Measurements from ENCODE around the gene IL12RB2.

Gene IL12RB2

GRCh38 chr1:67404212-67404620, 96.5 kb downstream of the IL12RB2 start (continued):
- TF ChIP-seq, protein P1, sequence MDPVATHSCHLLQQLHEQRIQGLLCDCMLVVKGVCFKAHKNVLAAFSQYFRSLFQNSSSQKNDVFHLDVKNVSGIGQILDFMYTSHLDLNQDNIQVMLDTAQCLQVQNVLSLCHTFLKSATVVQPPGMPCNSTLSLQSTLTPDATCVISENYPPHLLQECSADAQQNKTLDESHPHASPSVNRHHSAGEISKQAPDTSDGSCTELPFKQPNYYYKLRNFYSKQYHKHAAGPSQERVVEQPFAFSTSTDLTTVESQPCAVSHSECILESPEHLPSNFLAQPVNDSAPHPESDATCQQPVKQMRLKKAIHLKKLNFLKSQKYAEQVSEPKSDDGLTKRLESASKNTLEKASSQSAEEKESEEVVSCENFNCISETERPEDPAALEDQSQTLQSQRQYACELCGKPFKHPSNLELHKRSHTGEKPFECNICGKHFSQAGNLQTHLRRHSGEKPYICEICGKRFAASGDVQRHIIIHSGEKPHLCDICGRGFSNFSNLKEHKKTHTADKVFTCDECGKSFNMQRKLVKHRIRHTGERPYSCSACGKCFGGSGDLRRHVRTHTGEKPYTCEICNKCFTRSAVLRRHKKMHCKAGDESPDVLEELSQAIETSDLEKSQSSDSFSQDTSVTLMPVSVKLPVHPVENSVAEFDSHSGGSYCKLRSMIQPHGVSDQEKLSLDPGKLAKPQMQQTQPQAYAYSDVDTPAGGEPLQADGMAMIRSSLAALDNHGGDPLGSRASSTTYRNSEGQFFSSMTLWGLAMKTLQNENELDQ (tag by site-specific recombination; IDR thresholded peaks at IDR 0.05; ENCODE audit: low read depth), result no peak

GRCh38 chr1:67405473-67406245, 98.0 kb downstream of the IL12RB2 start:
- Histone ChIP-seq H3K27ac (ENCODE audit: extremely low read depth, low read depth, low read length) (no peak overlapping the region), H3K4me3 (ENCODE audit: low read depth, low read length) (no peak overlapping the region), H3K36me3 (ENCODE audit: control insufficient read depth in 2 of 2, insufficient read depth in 1 of 2, low read length in 2 of 2) (peaks cover 0 to 38% of the 10 kb centered on the region in 2 experiments; a peak in 2 of 3 replicates), H3K4me1 (ENCODE audit: control insufficient read depth, insufficient read depth, low read length) (no peaks in the 10 kb centered on the region), H3K9me3 (ENCODE audit: control insufficient read depth, insufficient read depth, low read depth, low read length) (no peaks in the 10 kb centered on the region)
- ChIA-PET POLR2A (interaction anchor here (0.8 kb wide), 1 partner anchor 24 kb away, joined by 3 read pairs; the partner anchor contains the start of gene SERBP1), CTCF (interaction anchor here (1.2 kb wide), 1 partner anchor 94 kb away, joined by 3 read pairs; no protein-coding TSS in a partner anchor)
- TF ChIP-seq, protein P2, sequence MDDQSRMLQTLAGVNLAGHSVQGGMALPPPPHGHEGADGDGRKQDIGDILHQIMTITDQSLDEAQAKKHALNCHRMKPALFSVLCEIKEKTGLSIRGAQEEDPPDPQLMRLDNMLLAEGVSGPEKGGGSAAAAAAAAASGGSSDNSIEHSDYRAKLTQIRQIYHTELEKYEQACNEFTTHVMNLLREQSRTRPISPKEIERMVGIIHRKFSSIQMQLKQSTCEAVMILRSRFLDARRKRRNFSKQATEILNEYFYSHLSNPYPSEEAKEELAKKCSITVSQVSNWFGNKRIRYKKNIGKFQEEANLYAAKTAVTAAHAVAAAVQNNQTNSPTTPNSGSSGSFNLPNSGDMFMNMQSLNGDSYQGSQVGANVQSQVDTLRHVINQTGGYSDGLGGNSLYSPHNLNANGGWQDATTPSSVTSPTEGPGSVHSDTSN (CRISPR knock-in tag; IDR thresholded peaks at IDR 0.05), result no peak
- TF ChIP-seq PRDM6 (tag by site-specific recombination; IDR thresholded peaks at IDR 0.05) (peak; percentile 67), RBAK (tag by site-specific recombination; IDR thresholded peaks at IDR 0.05) (no peak), ZNF248 (tag by site-specific recombination; IDR thresholded peaks at IDR 0.05) (no peak)
- TF ChIP-seq, protein P3, sequence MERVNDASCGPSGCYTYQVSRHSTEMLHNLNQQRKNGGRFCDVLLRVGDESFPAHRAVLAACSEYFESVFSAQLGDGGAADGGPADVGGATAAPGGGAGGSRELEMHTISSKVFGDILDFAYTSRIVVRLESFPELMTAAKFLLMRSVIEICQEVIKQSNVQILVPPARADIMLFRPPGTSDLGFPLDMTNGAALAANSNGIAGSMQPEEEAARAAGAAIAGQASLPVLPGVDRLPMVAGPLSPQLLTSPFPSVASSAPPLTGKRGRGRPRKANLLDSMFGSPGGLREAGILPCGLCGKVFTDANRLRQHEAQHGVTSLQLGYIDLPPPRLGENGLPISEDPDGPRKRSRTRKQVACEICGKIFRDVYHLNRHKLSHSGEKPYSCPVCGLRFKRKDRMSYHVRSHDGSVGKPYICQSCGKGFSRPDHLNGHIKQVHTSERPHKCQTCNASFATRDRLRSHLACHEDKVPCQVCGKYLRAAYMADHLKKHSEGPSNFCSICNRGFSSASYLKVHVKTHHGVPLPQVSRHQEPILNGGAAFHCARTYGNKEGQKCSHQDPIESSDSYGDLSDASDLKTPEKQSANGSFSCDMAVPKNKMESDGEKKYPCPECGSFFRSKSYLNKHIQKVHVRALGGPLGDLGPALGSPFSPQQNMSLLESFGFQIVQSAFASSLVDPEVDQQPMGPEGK (tag by site-specific recombination; IDR thresholded peaks at IDR 0.05), result no peak

GRCh38 chr1:67407498-67407897, 99.8 kb downstream of the IL12RB2 start:
- H3K4me1 ChIP-seq (ENCODE audit: control insufficient read depth, insufficient read depth, low read length), result no peaks in the 10 kb centered on the region
- H3K36me3 ChIP-seq (ENCODE audit: control insufficient read depth in 2 of 2, insufficient read depth in 1 of 2, low read length in 2 of 2), result peaks cover 9 to 54% of the 10 kb centered on the region in 2 experiments
- H3K4me3 ChIP-seq (ENCODE audit: low read depth, low read length), result no peak overlapping the region
- ChIA-PET CTCF (interaction anchor here (0.6 to 1.3 kb wide), 5 partner anchors 8 to 93 kb away, joined by 3 to 4 read pairs (median 3); no protein-coding TSS in a partner anchor), POLR2A (interaction anchor here (1.0 kb wide), 1 partner anchor 9 kb away, joined by 4 read pairs; no protein-coding TSS in a partner anchor)
- H3K9me3 ChIP-seq (ENCODE audit: control insufficient read depth, insufficient read depth, low read depth, low read length), result no peaks in the 10 kb centered on the region
- H3K27ac ChIP-seq (ENCODE audit: extremely low read depth, low read depth, low read length), result no peak overlapping the region
- TF ChIP-seq ZNF555 (tag by site-specific recombination; conservative IDR thresholded peaks at IDR 0.05), result no peak
- no peak for TF ChIP-seq ZNF37A (tag by site-specific recombination; IDR thresholded peaks at IDR 0.05)
- TF ChIP-seq ZNF350 (tag by site-specific recombination; IDR thresholded peaks at IDR 0.05), result no peak
- TF ChIP-seq ZNF292 (tag by site-specific recombination; IDR thresholded peaks at IDR 0.05; ENCODE audit: borderline replicate concordance, low read depth), result no peak
- no peak for TF ChIP-seq ZNF184 (tag by site-specific recombination; IDR thresholded peaks at IDR 0.05)
- no peak for TF ChIP-seq ZNF629 (tag by site-specific recombination; IDR thresholded peaks at IDR 0.05)
- TF ChIP-seq TRIM28 (IDR thresholded peaks at IDR 0.05; ENCODE audit: borderline replicate concordance, low read length), result no peak
- TF ChIP-seq GLI2 (tag by site-specific recombination; IDR thresholded peaks at IDR 0.05; ENCODE audit: borderline replicate concordance, low read depth), result no peak
- no peak for TF ChIP-seq ZNF221 (tag by site-specific recombination; IDR thresholded peaks at IDR 0.05; ENCODE audit: borderline replicate concordance)
- TF ChIP-seq ZNF600 (tag by site-specific recombination; IDR thresholded peaks at IDR 0.05), result no peak
- no peak for TF ChIP-seq ZBTB20 (tag by site-specific recombination; IDR thresholded peaks at IDR 0.05)
- no peak for TF ChIP-seq ZNF561 (tag by site-specific recombination; IDR thresholded peaks at IDR 0.05; ENCODE audit: borderline replicate concordance)
- TF ChIP-seq, protein P4, sequence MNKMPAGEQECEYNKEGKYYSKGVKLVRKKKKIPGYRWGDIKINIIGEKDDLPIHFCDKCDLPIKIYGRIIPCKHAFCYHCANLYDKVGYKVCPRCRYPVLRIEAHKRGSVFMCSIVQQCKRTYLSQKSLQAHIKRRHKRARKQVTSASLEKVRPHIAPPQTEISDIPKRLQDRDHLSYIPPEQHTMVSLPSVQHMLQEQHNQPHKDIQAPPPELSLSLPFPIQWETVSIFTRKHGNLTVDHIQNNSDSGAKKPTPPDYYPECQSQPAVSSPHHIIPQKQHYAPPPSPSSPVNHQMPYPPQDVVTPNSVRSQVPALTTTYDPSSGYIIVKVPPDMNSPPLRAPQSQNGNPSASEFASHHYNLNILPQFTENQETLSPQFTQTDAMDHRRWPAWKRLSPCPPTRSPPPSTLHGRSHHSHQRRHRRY (tag by site-specific recombination; IDR thresholded peaks at IDR 0.05), result no peak
- TF ChIP-seq, protein P5, sequence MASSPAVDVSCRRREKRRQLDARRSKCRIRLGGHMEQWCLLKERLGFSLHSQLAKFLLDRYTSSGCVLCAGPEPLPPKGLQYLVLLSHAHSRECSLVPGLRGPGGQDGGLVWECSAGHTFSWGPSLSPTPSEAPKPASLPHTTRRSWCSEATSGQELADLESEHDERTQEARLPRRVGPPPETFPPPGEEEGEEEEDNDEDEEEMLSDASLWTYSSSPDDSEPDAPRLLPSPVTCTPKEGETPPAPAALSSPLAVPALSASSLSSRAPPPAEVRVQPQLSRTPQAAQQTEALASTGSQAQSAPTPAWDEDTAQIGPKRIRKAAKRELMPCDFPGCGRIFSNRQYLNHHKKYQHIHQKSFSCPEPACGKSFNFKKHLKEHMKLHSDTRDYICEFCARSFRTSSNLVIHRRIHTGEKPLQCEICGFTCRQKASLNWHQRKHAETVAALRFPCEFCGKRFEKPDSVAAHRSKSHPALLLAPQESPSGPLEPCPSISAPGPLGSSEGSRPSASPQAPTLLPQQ (tag by site-specific recombination; IDR thresholded peaks at IDR 0.05), result no peak
- no peak for TF ChIP-seq ZFP3 (tag by site-specific recombination; IDR thresholded peaks at IDR 0.05; ENCODE audit: low read depth)
- TF ChIP-seq KLF8 (tag by site-specific recombination; IDR thresholded peaks at IDR 0.05), result no peak

Data from HEK293 (cell line).